HG03095 (cell line): ENCODE measurements around the gene RSPH1.
"Not testable (repeated sequence)": the region's sequence is repeated elsewhere in the genome, so short reads cannot be mapped to it uniquely, and the experiment has no call there.

ENCODE experiments used
- ATAC-seq: cut with Tn5 transposase; IDR thresholded peaks from one replicate; pipeline ENCODE4 v1.9.1; 2021; ENCODE audit warnings: moderate library complexity; ENCODE audit not compliant: unreplicated experiment

The RSPH1 gene

DNA sequence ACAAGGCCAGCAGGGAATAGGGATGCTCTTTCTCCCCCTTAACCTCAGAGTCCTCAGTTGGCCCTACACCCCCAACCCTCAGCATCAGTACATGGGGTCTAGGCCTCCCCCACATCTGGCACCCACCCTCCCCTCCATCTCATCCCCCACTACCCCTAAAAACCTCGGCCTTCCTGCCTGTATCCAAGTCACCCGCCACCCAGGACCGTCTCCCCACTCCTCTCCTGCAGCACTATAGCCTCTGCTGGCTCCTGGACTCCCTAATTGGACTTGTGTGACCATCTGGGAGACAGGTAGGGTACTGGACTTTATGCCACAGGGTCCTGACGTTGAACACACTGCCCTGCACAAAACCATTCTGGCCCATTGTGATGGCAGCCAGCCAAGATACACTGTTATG, 6.0 kb downstream of the RSPH1 start:
- ATAC-seq = no peak

DNA sequence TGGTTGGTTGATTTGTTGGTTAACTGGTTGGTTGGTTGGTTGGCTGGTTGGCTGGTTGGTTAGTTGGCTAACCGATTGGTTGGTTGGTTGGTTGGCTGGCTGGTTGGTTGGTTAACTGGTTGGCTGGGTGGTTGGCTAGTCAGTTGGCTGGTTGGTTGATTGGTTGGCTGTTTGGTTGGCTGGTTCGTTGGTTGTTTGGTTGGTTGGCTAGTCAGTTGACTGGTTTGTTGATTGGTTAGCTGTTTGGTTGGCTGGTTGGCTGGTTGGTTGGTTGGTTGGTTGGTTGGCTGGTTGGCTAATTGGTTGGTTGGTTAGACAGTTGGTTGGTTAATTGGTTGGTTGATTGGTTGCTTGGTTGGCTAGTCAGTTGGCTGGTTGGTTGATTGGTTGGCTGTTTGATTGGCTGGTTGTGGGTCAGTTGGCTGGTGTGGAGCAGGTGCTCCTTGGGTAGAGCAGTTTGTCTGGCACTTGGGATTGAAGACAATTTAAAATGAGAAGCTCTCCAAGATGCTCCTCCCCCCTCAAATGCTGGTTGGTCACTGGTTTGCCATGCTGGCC, 6.9 kb downstream of the RSPH1 start:
- no peak for ATAC-seq

DNA sequence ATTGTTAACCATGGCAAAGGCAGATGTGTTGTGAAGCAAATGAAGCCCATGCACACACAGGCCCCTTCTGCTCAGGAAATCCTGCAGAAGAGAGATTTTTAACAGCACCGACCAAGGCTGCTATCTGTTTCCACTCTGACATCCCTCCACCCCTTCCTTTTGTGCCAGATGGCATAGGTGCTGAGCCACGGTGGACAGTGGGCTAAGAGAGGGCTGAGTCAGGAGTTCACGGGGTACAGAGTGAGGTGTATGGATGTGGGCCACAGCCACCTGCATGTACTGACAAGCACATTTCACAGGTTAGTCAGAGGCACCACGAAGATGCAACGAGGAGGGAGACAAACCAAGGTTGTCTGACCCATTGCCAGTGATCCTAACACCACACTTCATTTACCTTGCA, 9.5 kb downstream of the RSPH1 start:
- ATAC-seq = no peak

DNA sequence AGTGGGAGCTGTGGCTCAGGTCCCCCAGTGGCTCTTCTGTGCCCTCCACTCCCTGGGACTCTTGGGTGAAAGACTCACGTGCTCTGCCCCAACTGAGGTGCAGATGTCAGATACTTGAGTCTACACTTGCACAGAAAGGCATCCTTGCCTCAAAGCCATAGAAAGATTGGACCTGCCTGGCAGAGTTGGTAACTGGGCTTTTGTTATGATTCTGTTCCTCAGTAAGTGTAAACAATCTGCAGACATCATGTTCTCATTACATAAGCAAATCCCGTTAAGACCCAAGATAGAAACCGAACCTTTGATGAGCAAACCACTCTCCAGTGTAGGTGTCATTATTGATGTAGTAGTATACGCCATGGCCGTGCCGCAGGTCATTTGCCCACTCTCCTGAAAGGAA, 10.0 kb downstream of the RSPH1 start:
- ATAC-seq = no peak

DNA sequence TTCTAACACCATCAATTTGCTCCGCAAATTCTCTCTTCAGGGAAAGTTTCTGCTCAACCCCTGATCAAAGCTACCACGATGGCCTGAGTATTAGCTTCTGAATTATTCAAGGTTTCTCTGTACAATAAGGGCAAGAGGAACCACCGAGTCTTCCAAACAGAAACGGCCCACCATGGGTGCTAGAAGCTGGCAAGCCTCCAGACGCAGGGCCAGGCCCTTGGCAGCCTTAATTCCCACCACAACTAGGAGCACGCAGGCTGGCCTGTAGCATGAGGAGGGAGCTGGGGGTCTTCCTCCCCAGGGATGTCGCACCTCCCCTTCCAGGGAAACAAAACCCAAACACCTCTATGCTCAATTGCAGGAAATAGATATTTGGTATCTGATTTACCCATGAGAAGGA, 11.1 kb downstream of the RSPH1 start:
- no peak for ATAC-seq

DNA sequence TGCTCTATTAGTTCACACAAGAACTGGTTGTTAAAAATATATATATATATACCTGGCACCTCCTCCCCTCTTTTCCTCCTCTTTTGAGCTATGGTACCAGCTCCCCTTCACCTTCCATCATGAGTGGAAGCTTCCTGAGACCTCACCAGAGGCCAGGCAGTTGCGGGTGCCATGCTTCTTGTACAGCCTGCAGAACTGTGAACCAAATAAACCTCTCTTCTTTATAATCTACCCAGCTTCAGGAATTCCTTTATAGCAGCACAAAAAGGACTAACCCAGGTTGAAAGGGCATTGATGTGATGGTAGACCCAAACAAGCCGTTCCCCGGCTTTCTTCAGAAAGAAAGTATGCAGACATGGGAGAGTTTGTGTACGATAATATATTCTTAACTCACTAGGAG, 14.9 kb downstream of the RSPH1 start:
- ATAC-seq = no peak

DNA sequence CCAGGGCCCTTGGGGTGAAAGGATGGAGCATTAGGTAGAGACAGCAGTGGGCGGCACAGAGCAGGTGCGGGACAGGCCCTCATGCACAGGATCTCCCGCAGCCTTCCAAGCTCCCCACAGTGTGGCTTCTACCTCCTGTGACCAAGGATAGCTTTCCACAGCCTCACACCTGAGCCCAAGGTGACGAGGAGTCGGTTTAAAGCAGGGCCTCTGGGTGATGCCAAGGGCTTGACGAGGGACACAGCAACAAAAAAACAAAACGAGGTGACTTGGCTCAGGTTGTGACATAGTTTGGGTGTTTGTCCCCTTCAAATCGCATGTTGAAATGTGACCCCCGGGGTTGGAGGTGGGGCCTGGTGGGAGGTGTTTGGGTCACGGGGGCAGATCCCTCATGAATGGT, 15.3 kb downstream of the RSPH1 start:
- no peak for ATAC-seq

DNA sequence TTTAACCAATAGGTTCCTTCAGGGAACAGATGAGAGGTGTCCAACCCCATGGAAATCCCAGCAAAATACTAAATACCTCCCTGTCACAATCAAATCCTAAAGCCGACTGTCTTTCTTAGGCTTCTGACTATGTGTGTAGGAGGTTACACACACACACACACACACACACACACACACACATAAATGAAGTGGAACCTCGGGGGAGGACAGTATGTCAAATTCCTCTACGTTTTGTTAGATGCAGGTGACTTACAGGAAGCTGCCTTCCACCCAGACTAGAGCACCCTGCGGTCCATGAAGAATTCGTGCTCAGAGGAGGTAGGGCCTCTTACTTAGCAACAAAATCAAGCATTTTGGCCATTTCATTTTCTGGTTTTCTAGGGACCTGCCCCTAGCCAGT, 16.4 kb downstream of the RSPH1 start:
- ATAC-seq = no peak

DNA sequence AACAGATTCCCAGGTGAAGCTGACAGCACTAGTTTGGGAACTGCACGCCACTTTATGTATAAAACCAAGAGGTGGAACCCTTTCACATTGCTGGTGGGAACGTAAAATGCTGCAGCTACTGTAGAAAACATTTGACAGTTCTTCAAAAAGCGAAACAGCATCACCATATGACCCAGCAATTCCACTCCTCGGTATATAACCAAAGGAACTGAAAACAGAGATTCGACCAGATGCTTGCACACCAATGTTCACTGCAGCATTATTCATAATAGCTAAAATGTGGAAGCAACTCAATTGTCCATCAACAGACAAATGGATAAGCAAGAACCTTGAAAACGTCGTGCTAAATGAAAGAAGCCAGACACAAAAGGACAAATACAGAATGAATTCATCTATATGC, 17.5 kb downstream of the RSPH1 start:
- ATAC-seq = no peak

DNA sequence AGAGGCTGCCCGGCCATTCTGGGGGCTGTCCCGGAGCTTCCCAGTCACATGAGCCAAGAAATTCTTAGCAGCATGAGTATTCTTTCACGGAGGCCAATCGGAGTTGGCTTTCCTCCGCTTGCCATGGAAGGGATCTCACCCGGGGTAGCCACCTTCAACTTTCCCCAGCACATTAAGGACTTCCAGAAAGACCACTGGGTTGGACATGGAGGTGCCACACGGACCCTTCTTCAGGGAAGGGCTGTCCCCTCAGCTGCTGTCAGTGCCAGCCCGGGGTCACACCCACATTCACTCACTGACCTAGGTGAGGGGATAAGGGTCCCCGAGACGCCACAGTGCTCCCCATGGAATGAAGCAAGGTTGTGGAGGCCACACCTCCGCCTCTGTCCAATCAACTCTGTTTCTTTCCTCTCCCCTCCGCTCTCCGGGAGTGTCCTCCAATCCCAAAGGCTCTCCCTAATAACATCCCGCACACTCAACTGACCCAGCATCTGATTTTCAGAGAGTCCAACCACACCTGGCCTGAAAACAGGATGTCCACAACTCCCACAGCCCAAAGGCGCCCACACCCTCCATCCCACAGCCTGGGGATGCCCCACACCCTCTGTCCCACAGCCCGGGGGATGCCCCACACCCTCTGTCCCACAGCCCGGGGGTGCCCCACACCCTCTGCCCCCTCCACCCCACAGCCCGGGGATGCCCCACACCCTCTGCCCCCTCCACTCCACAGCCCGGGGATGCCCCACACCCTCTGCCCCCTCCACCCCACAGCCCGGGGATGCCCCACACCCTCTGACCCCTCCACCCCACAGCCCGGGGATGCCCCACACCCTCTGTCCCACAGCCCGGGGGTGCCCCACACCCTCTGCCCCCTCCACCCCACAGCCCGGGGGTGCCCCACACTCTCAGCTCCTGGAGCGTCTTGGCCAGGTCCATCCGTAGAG, 19.4 kb downstream of the RSPH1 start:
- no peak for ATAC-seq

DNA sequence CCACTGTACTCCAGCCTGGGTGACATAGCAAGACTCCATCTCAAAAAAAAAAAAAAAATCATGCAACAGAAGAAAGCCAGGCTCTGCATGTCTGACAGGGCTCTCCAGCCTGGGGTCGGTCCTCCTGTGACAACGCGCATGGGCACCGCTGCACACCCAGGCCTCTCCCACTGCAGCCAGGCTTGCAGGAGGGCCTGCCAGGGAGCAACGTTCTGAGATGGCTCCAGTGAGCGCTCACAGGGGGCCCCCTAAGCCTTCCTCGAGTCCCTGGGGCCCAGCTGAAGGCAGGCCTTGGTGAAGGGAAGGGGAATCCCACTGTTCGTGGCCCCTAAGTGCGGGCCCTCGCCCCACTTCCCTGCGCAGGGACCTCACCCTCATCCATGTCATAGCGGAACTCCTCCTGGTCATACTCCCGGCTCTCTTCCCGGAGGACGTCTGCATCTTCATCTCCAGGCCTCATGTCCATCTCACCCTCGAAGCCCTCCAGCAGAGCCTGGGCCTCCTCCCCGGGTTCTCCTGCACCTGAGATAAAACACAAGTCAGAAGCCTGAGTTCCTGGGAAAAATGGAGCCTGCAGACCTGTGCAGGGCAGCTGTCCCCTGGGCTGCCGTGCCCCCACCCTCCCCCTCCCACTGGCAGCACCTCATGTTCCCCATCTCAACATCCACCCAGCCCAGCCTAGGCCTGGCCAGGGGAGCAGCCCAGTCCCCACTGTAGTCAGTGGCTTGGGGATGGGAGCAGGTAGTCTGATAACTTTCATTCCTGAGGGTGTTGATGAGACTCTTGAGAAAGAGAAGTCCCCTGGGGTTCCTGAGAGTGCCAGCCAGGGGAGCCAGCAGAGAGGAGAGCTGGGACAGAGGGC, 20.3 kb downstream of the RSPH1 start:
- ATAC-seq = no peak

DNA sequence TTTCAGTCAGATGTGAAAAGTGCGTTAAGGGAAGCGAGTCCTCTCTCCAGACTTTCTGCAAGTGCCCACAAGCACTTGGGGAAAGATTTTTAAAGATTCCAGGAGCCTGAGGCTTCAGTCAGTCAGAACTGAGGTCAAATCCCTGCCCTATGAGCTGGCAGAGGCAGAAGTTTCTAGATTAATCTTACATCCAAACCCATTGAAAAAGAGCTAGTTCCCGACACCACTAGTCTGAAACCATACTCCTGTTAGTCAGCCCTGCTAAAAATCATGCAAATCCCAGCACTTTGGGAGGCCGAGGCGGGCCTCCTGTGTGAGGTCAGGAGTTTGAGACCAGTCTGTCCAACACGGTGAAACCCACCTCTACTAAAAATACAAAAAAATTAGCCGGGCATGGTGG, 21.0 kb downstream of the RSPH1 start:
- no peak for ATAC-seq

DNA sequence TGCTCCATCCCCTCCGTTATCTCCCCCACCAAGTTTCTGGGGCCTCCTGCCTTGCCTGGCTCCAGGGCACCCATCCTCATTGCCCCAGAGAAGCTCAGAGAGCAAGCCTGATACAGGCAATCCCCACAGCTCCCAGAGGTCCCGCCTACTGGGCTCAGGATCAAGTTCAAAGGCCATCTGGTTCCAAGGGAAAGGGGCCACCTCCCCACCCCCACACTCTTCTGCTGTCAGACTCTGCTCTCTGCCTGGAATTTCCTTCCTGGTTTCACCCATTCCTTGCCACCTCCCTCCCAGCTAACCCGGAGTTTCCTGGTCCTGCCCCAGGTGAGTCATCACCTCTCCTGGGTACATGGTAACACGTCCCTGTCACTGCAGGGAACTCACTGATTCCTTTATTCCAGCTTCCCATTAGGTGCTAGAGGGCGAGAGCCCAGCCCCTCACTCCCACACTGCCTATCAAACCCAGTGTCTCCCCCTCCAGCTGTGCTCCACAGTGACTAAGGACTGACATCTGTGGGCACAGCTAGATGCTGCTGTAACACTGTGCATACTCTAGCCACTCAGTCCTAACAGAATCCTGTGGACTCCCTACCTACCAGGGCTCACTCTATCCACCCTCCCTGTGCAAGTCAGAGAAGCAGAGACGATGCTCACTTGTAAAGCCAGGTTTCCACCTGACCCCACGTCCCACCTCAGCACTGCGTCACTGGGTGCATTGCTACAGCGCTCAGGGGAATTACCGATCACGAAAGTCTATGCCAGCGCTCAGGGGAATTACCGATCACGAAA, 21.8 kb downstream of the RSPH1 start:
- ATAC-seq = no peak

DNA sequence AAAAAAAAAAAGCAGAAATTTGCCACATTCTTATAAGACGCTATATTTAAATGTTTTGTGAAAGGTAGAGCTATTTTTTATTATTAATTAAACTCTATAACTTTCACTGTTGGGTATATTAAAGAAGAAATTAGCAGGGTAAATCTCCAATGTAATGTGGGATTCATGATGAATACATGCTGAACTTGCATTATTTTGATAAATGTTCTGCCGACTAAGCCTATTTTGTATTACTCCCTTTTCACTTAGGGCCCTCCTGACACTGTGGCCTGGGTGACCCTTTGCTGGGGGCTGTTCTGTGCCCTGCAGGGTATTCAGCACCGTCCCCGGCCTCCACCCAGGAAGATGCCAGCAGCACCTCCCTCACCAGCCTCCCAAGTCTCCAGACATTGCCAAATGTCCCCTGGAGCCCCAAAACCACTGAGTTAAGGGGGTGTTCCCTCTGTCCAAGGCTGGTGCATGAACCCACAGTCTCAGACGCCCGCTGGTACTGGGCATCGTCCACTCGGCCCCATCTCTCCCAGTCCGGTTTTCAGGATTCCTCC, 22.5 kb downstream of the RSPH1 start:
- ATAC-seq = no peak

DNA sequence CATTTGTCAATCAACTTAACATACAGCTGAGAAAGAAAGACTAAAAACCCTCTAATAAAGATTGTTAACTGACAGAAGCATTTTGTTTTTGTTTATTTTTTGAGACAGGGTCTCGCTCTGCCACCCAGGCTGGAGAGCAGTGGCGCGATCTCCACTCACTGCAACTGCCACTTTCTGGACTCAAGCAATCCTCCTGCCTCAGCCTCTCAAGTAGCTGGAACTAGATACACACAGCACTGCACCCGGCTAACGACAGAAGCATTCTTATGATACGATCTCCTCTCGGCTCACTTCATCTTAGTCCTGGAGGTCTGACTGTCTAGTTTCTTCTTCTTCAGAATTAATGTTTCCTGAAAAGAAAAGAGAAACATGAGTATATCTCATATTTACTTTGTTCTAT, 23.5 kb downstream of the RSPH1 start:
- no peak for ATAC-seq

DNA sequence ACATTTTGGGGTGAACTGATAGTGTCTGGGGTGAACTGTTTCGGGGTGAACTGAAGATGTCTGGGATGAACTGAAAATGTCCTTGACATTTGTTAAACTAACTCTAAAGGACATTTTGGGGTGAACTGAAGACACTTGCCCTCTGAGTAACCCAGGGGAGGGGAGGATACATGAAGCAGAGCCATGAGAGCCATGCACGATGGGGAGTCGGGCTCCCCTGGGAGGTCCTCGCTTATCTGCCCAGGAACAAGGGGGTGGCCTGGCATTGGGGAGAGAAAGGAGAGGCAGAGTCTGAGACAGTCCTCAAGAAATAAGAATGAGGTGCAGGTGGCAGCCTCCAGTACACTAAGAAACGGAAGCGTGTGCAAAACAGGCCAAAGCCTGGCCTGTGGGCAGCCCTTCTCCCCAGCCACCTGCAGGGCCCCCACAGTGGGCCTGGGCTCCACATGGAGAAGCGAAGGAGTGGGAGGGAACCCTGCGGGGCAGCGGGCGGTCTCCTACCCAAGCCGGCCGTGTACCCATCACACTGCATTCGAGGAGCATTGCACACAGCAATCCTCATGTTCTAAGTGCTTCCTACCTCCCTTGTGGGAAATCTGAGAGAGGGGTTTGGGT, 24.2 kb downstream of the RSPH1 start:
- ATAC-seq = no peak

DNA sequence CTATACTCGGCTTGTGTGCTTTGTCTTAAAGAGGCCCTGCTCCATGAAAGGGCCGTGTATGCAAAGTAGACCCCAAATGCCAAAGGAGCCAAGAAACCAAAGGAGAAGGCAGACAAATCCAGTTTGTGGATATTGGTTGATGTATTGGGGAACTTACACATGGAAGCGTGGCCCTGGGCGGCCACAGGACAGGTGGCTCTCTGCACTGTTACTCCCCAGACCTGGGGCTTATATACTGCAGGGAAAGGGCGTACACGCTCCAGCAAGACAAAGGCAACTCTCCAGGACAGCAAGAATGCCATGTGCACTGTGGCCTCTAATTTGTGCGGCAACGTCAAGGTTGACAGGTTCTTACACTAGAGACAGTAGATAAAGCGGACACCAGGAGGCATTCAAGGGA, 24.8 kb downstream of the RSPH1 start:
- ATAC-seq = no peak

DNA sequence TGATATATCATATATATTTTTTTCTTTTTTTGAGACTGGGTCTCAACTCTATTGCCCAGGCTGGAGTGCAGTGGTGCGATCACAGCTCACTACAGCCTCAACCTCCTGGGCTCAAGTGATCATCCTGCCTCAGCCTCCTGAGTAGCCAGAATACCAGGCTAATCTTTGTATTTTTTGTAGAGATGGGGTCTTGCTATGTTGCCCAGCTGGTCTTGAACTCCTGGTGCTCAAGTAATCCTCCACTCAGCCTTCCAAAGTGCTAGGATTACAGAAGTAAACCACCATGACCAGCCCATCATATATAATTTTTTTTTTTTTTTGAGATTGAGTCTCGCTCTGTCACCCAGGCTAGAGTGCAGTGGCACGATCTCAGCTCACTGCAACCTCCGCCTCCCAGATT, 26.3 kb downstream of the RSPH1 start:
- ATAC-seq = not testable (repeated sequence)

DNA sequence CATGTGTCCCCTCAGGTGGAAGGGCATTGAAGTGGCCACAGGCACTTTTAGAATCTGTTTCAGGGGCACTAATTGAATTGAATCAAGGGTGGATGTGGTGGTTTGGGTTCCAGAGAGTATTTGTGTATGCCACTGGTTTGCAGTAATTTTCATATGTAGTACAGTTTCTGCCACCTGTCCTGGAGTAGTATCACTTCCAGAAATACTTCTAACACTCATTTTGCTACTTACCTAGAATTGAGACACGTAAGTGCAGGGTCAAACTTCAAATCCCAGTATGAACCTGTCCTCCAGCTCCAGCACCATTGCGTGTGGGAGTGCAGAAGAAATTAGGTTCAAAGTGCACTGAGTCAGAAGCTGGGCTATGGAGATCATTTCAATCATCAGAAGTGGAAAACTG, 26.8 kb downstream of the RSPH1 start:
- ATAC-seq = peak; percentile 42

DNA sequence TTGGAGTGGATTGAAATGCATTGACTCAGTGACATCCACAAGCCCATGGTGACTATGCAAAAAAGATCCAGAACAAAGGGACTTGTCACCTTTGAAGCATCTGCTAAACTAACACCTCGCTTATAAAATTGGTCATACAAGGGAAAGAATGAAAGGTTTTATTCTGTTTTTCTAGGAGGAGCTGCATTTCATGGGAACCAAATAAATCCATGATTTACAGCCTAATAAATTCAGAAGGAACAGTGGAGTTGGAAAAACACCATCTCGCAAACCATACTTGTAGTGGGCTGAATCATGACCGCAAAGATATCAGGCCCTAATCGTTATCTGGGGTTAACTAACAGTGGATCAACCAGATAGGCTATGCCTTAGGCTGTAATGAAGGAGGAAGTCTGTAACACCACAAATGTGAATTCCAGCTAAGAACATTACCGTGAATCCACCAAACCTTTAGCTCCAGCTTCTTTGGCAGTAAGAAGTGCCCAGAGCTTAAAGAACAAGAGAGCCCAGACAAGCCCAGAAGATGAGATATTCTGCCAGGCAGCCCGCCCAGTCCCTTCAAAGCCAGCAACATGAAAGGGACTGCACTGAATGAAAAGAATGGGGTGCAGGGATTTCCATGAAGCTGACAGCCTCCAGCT, 27.4 kb downstream of the RSPH1 start:
- ATAC-seq = no peak
